ENCODE data around the gene ZNF524.
"Not testable (repeated sequence)": the region's sequence is repeated elsewhere in the genome, so short reads cannot be mapped to it uniquely, and the experiment has no call there.

Gene ZNF524, protein sequence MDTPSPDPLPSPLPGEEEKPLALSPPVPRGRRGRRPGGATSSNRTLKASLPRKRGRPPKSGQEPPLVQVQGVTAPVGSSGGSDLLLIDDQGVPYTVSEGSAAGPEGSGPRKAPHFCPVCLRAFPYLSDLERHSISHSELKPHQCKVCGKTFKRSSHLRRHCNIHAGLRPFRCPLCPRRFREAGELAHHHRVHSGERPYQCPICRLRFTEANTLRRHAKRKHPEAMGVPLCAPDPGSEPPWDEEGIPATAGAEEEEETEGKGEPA

DNA sequence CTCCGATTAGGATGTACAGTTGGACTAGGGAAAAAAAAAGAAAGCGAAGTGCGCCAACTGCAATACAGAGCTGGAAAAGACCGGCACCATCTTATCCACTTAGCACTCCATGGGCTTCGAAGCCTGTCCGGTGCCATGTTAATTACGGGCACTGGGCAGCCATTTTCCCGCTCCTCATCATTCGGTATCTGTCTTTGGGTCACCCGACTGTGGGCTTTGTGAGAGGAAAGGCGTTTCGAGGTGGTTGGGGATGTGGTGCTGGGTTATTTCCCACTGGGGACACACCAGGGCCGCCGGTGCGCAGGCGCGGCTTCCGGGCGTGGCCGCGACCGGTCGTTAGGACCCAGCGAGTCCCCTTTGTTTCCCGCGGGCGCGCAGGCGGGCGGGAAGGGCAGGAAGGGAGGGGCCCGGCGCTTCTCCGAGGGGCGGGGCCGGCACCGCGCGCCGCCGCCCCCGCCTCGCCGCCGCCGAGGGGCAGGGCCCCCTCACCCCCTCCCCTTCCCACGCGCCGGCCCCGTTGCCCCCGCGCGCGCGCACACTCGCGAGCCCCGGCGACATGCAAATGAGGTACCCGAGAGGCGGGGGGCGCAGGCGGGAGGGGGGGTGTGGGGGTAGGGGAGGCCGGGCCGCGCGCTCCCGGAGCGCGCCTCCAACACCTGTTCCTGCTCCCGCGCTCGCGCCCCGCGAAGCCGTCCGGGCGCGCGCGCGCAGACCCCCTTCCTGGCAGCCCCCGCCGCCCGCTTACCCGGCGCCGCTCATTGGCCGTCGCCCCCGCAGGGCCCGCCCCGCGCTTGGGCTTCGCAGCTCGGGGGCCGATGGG is at the start of gene ZNF524:
Gene ZNF524 (plus strand): TSS at position 447 of the 820 bp plus-strand sequence. CDS start 1,825 bp downstream, outside the sequence.
- no peak for DNase-seq (ENCODE audit: low spot score)

DNA sequence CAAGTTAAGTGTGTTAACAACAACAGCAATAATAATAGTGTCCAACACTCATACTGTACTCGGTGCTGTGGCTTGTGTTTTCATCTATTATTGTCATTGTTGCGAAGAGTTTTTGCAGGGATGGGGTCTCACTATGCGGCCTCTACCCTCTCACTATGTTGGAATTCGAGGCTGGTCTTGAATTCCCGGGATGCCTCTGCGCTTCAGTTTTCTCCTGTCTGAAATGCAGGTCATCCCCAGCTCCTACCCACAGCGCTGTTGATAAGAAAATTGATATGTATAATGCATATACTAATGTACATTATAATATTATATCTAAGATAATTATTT is 49.8 kb upstream of the ZNF524 start:
- DNase-seq (ENCODE audit: low spot score), result no peak

DNA sequence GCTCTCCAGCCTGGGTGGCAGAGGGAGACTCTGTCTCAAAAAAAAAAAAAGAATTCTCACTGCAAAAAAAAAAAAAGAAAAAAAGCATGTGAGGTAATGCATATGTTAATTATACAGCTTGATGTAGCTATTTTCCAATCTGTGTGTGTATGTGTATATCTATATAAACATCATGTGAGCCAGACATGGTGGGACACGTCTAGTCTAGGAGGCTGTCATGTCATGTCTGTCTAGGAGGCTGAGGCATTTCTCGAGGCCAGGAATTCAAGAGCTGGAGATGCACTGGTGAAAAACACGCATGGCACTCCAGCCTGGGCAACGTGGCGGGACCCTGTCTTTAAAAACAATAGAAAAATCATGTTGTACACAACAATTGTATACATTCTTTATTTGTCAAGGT is 47.9 kb upstream of the ZNF524 start:
- DNase-seq (ENCODE audit: low spot score), result no peak

DNA sequence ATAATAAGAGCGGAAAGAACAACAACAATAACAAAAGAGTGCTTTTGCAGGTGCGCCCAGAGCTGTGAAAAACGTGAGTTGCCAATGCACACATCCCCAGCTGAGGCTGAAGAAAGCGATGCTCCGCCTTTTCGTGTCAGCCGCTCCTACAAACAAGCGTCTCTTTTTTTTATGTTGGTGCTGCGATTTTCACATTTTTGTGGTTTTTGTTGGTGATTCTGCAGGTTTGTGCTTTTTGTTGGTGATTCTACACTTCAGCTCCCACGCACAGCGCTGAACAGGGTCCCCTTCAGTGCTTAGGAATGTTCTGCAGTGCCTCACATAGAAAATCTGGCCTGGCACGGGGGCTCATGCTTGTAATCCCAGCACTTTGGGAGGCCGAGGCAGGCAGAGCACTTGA is 47.5 kb upstream of the ZNF524 start:
- no peak for DNase-seq (ENCODE audit: low spot score)

DNA sequence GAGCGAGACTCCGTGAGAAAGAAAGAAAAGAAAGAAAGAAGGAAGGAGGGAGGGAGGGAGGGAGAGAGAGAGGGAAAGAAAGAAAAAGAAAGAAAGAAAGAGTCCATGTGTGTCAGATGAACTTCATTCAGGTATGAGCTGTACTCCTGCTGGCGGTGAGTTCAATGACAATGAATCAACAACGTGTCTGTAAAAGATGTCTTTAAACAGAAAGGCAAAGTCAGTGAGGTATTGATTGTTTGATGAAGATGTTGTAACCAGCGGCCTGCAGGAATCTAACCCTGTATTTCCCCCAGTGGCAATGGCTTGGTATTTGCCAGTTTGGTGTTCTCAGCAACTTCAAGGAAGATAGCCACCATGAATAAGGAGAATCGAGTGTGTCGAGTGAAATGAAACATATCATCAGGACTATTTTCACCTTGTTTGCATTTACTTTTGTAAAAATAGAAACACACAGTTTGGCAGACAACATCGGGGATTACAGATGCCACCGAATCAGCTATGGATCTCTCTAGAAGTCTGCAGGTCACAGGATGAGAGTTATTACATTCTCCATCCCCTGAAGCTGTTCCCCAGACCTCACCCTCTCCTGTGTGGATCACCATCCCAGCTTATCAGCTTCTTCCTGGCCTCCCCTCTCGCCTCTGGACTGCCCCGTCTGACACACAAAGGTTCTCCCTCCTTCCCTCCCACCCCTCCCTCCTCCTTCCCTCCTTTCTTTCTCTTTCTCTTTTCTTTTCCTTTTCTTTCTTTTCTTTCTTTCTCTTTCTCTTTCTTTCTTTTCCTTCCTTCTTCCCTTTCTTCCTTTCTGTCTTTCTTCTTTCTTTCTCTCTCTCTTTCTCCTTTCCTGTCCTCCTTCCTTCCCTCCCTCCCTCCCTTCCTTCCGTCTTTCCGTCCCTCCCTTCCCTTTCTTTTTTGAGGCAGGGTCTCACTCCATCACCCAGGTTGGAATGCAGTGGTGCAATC is 46.6 kb upstream of the ZNF524 start:
- no peak for DNase-seq (ENCODE audit: low spot score)

DNA sequence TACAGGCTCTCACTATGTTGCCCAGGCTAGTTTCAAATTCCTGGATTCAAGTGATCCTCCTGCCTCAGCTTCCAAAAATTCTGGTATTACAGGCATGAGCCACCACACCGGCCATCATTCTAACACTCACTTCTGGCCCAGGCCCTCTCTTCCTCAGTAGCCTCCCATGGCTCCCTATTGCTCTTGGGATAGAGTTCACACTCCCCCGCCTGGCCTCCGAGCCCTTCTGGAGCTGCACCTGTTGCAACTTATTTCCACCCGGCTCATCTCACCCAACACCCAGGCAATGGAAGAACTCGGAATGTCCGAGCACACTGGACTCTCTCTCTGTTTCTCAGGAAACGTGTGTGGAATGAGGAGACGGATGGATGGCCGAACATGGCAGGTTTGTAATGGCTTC is 45.8 kb upstream of the ZNF524 start:
- no peak for DNase-seq (ENCODE audit: low spot score)

DNA sequence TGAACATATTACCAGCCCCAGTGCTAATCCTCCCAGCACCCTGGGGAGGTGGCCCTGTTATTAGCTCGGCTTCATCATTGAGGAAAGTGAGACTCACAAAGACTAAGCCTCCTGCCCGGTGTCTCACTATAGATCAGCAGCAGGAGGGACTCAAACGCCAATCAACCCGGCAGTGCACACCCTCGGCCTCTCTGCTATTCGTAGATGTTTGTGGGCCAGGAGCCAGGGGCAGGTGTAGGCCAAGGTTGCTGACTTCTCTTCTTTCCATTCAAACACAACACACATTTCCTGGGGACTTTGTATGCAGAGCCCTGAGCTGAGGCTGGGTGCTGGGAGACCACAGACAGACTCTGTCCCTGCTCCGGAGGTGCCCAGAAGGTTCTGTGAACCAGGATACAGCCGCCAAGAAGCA is 45.3 kb upstream of the ZNF524 start:
- DNase-seq (ENCODE audit: low spot score), result no peak

DNA sequence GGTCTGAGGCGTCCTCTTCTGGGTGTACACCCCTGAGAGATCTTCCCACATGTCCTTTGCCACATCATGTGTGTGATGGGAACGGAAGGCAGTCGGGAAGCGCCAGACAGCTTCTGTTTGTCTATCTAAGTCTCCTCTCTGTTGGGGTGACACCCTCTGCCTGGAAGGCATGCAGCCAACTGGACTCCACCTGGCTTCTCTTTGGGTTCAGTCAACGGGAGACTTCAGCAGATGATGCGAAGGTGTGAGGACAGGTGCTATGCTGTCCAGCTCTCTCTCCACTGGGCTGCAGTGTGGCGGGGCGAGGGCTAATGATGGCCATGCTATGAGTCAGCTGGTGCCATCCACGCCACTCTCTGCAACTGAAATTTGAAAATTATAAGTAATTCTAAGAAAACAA is 40.4 kb upstream of the ZNF524 start:
- no peak for DNase-seq (ENCODE audit: low spot score)

DNA sequence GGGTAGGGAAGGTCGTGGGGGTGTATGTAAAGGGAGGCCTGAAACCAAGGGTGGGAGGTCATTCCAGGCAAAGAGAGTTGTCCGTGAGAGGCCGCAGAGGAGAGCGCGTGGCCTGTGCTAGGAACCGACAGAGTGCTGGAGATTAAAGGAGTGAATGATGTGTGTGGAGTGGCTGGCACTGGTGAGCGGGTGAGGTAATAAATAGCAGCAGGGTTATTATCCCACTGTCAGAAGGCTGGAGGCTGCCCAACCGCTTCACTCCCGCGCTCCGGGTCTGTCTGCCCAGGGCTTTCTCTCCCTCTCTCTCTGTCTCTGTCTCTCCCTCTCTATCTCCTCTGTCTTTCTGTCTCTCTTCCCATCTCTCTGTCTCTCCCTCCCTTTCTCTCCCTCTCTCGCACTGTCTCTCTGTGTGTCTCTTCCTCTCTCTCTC is 36.8 kb upstream of the ZNF524 start:
- no peak for DNase-seq (ENCODE audit: low spot score)

DNA sequence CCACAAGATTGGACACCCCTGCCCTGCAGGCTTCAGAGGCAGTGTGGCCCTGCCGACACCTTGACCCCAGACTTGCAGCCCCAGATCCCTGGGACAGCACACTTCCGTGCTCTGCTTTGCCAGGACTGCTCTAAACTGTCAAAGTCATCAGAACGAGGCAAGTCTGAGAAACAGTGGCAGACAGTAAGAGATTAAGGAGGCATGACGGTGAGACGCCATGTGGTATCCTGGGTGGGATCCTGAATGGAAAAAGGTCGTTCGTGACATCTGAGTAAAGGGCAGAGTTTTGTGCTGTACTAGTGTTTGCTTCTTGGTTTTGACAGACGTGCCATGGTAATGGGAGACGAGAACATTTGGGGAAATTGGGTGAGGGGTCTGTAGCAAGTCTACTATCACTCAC is 33.3 kb upstream of the ZNF524 start:
- DNase-seq (ENCODE audit: low spot score), result no peak

DNA sequence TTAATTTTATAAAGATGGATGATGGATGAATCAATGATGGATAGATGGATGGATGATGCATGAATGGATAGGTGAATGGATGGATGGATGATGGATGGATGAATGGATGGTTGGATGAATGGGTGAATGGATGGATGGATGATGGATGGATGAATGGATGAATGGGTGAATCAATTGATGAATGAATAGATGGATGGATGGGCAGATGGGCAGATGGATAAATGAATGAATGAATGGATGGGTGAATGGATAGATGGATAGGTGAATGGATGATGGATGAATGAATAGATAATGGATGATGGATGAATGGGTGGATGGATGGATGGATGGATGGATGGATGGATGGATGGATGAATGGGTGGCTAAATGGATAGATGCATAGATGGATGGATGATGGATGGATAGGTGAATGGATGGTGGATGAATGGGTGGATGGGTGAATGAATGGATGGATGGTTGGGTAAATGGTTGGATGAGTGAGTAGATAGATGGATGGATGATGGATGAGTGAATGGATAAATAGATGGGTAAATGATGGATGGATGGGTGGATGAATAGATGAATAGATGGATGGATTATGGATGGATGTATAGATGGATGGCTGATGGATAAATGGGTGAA is 32.3 kb upstream of the ZNF524 start:
- no peak for DNase-seq (ENCODE audit: low spot score)

DNA sequence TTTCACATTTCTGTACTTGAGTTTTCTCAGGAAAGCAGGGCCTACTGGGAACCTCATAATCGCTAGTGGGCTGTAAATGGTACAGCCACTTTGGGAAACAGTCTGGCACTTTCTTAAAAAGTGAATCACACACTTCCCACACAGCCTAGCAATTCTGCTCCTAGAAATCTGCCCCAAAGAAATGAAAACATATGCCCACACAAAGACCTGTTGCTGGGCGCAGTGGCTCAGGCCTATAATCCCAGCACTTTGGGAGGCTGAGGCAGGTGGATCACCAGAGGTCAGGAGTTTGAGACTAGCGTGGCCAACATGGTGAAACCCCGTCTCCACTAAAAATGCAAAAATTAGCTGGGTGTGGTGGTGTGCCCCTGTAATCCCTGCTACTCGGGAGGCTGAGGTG is 30.6 kb upstream of the ZNF524 start:
- DNase-seq (ENCODE audit: low spot score), result not testable (repeated sequence)

DNA sequence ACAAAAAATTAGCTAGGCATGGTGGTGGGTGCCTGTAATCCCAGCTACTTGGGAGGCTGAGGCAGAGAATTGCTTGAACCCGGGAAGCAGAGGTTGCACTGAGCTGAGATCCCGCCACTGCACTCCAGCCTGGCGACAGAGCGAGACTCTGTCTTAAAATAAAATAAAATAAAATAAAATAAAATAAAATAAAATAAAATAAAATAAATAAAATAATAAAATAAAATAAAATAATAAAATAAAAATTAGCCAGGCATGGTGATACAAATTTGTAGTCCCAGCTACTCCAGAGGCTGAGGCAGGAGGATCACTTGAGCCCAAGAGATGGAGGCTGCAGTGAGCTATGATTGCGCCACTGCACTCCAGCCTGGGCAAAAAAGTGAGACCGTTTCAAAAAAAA is 26.2 kb upstream of the ZNF524 start:
- DNase-seq (ENCODE audit: low spot score), result not testable (repeated sequence)

DNA sequence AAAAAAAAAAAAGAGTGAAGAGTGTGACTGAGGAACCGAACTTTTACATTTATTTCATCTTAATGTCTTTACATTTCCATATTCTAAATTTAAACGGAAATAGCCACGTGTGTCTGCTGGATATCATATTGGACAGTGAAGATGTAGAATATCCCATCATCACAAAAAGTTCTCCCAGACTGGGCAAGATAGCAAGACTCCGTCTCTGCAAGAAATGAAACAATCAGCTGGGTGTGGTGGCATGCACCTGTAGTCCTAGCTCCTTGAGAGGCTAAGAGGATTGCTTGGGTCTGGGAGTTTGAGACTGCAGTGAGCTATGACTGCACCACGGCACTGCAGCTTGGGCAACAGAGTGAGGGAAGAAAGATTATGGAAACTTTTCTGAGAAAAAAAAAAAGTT is 23.3 kb upstream of the ZNF524 start:
- no peak for DNase-seq (ENCODE audit: low spot score)

DNA sequence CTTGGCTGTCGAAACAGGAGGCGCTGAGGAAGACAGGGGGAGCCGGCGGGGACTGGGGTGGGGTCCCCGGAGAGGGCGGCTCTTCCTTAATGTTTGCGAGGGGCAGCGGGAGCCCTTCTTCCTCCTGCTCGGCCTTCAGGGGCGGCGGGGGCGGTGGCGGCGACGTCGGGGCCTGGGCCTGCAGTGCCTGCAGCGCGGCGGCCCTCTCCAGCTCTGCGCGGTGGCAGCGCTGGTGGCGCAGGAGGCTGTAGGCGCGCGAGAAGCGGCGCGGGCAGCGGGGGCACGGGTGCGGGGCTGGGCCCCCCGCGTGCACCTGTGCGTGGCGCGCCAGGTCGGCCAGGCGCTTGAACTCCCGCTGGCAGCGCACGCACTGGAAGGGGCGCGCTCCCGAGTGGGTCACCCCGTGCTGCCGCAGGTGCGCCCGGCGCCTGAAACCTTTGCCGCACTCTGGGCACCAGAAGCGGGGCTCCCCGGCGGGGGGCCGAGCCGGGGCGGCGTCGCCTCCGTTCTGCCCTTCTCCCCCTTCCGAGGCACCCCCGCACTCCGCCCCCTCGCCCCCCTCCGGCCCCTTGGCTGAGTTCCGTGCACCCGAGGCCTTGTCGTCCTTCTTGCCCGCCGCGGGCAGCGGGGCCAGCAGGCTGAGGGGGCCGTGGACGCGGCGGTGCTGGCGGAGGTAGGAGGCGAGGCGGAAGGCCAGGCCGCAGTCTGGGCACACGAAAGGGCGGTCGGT is 21.9 kb upstream of the ZNF524 start:
- DNase-seq (ENCODE audit: low spot score), result no peak

DNA sequence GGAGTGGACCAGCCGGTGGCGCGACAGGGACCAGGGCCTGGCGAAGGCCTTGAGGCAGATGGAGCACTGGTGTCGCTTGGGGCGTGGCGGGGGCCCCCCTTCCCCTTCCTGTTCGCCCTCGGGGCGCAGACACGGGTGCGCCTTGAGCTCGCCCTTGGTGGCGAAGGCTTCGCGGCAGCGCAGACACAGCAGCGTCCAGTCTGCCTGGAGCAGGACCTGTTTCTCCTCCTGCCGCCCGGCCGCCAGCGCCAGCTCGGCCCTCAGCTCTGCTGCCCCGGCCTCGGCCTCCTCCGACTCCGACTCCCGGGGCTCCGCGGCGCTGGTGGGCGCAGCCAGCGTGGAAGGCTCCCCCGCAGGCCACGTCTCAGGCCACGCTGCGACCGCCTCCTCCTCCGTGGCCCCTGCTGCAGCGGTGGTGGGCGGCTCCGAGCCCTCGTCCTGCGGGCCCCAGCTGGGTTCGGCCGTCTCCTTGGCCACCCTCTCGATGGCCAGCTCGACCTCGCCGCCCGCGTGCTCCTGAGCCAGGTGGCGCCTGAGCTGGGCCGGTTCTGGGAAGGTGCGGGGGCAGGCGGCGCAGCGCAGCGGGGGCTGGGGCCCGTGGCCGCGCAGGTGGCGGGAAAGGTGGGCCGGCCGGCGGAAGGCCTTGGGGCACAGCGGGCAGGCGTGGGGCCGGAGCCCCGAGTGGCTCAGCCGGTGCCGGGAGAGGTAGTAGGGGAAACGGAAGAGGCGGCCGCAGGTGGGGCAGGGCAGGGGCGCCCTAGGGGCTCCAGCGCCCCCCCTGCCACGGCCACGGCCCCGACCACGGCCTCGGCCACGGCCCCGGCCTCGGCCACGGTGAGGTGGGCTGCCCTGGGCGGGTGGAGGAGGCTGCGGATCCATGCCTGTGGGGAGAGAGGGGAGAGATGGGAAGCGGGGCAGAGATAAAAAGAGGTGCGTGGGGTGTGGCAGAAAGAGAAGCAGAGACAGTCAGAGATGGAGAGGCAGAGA is 21.0 kb upstream of the ZNF524 start:
- DNase-seq (ENCODE audit: low spot score), result no peak

DNA sequence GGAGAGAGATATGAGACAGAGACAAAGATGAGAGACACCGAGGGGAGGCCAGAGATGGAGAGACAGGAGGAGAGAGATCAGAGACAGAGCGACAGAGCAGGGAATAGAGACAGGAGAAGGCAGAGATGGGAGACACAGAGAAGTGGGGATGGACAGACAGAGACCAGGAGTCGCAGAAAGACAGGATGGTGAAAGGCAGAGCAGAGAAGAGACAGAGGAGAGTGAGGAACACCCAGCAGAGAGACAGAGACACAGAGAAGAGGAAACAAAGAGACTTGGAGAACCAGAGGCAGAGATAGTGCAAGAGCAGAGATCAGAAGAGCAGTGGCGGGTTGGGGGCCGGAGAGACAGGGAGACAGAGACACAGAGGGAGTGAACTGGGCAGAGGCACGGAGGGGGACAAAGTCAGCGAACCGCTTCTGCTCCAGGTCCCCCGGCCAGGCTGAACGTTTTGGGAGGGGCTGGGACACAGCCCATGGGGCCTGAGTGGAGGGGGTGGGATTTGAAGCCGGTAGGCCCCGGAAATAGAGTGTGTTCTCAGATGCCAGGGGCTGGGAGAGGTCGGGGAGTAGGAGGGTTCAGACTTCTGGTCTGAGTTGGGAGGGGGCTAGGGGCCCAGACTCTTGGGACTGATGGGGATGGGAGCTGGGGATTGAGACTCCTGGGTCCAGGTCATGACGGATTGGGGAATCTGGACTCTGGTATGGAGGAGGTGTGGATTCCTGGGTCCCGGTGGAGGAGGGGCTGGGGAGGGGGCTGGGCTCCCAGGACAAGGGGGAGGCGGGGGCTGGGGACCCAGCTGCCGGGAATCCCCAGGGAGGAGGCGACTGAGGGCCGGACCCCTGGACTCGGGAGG is 20.1 kb upstream of the ZNF524 start:
- DNase-seq (ENCODE audit: low spot score), result no peak

DNA sequence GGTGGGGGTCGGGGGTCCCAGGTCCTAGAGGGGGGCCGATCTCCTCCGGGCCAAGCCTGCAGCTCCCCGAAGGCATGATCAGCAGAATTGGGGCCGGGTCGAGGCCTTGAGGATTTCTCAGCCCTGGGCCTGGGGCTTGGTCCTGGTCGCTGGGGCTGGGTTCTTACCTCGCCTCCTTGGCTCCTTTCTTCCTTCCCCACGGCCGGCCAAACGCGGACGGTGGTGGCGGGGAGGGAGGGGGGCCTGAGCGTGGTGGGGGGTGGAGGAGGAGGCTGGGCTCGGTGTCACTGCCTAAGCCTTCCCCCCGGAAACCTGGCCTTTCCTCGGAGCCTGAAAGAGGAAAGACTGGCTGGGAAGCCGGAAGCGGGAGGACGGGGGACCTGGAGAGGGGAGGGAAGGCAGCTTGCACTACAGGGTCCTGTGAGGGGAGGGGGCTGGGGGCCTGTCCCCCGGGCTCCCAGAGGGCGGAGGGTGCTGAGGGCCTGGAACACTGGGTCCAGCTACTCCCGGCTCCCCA is 19.4 kb upstream of the ZNF524 start, which contains the start of gene ZNF579:
Gene ZNF579 (minus strand): TSS at position 221 of the 517 bp plus-strand sequence. CDS start 1,209 bp downstream, outside the sequence.
- no peak for DNase-seq (ENCODE audit: low spot score)

All from hematopoietic multipotent progenitor cell treated with erythropoietin and hydrocortisone succinate and interleukin-3 and kit ligand, for 17 days (in vitro differentiated cells).